ENCODE measurements around the gene CHMP3.

CHMP3 gene

GRCh38 chr2:86461042-86461743 lies 102.0 kb downstream of the CHMP3 start:
- DNase-seq = no peak

- no peak for DNase-seq
Measured at GRCh38 chr2:86455181-86455580, 108.1 kb downstream of the CHMP3 start.

- no peak for DNase-seq
Measured at GRCh38 chr2:86454238-86454637, 109.0 kb downstream of the CHMP3 start.

- no peak for DNase-seq
Measured at GRCh38 chr2:86453836-86454235, 109.4 kb downstream of the CHMP3 start.

Measured in stimulated activated CD4-positive, alpha-beta T cell treated with anti-CD3 and anti-CD28 coated beads, Interleukin-2, amount 100 ng/mL, for 24 hours (primary cell).